Ecto neural progenitor cell (in vitro differentiated cells): ENCODE measurements around the gene NEO1.
A peak's percentile ranks its signal among the peaks of the same experiment; 100 is the strongest.

ENCODE experiments used
- DNase-seq: peaks from one replicate; pipeline ENCODE4 v3.0.0-alpha.2; 2018; ENCODE audit warnings: low spot score

Gene NEO1

GRCh38 chr15:73051807-73052652 is at the start of gene NEO1:
NEO1 (plus strand) TSS chr15:73052463; CDS start chr15:73052676, 213 bp downstream.
- peak; percentile 95 for DNase-seq

- DNase-seq: no peak
Observed at GRCh38 chr15:73004462-73004861, 47.8 kb upstream of the NEO1 start.

- no peak for DNase-seq
Observed at GRCh38 chr15:73005032-73005431, 47.2 kb upstream of the NEO1 start.

GRCh38 chr15:73005446-73005845 is 46.8 kb upstream of the NEO1 start:
- DNase-seq: no peak

- no peak for DNase-seq
Observed at GRCh38 chr15:73006523-73006922, 45.7 kb upstream of the NEO1 start.

GRCh38 chr15:73009066-73010056 is 42.9 kb upstream of the NEO1 start:
- peak; percentile 32 for DNase-seq

- DNase-seq: peak; percentile 31
Observed at GRCh38 chr15:73010154-73011152, 41.8 kb upstream of the NEO1 start.

- no peak for DNase-seq
Observed at GRCh38 chr15:73014904-73015303, 37.4 kb upstream of the NEO1 start.

GRCh38 chr15:73015493-73015892 is 36.8 kb upstream of the NEO1 start:
- DNase-seq: no peak

- DNase-seq: no peak
Observed at GRCh38 chr15:73017987-73018386, 34.3 kb upstream of the NEO1 start.

- peak; percentile 23 for DNase-seq
Observed at GRCh38 chr15:73019154-73019553, 33.1 kb upstream of the NEO1 start.

- no peak for DNase-seq
Observed at GRCh38 chr15:73019601-73020146, 32.6 kb upstream of the NEO1 start.

- peak; percentile 78 for DNase-seq
Observed at GRCh38 chr15:73021139-73021621, 31.1 kb upstream of the NEO1 start.

GRCh38 chr15:73022161-73022560 is 30.1 kb upstream of the NEO1 start:
- peak; percentile 16 for DNase-seq

- DNase-seq: peak; percentile 24
Observed at GRCh38 chr15:73023071-73023470, 29.2 kb upstream of the NEO1 start.

- peak; percentile 31 for DNase-seq
Observed at GRCh38 chr15:73024168-73024567, 28.1 kb upstream of the NEO1 start.

GRCh38 chr15:73026511-73027054 is 25.7 kb upstream of the NEO1 start:
- DNase-seq: no peak

GRCh38 chr15:73028031-73028430 is 24.2 kb upstream of the NEO1 start:
- DNase-seq: no peak

- no peak for DNase-seq
Observed at GRCh38 chr15:73028831-73029451, 23.3 kb upstream of the NEO1 start.

- no peak for DNase-seq
Observed at GRCh38 chr15:73030122-73030679, 22.1 kb upstream of the NEO1 start.
